Testis (tissue), 2 donors: ENCODE data around the gene MYEOV.

Experiments
- POLR2A ChIP-seq: fragments of 450-650 bp; IDR thresholded peaks from one replicate; pipeline ENCODE4 v1.6.1; 2017; ENCODE audit warnings: antibody characterized with exemption, mild to moderate bottlenecking, moderate library complexity
- TF ChIP-seq, protein P1 (sequence below), 3 experiments: fragments of 450-650 bp in 2 of 3; fragments of 200-600 bp in 1 of 3; sonication (generic) in 1 of 3; IDR thresholded peaks; one replicate each; pipeline ENCODE4 v1.5.1; 2016 to 2019; ENCODE audit warnings: antibody characterized with exemption in 3 of 3, mild to moderate bottlenecking in 2 of 3, moderate library complexity in 1 of 3

DNA sequence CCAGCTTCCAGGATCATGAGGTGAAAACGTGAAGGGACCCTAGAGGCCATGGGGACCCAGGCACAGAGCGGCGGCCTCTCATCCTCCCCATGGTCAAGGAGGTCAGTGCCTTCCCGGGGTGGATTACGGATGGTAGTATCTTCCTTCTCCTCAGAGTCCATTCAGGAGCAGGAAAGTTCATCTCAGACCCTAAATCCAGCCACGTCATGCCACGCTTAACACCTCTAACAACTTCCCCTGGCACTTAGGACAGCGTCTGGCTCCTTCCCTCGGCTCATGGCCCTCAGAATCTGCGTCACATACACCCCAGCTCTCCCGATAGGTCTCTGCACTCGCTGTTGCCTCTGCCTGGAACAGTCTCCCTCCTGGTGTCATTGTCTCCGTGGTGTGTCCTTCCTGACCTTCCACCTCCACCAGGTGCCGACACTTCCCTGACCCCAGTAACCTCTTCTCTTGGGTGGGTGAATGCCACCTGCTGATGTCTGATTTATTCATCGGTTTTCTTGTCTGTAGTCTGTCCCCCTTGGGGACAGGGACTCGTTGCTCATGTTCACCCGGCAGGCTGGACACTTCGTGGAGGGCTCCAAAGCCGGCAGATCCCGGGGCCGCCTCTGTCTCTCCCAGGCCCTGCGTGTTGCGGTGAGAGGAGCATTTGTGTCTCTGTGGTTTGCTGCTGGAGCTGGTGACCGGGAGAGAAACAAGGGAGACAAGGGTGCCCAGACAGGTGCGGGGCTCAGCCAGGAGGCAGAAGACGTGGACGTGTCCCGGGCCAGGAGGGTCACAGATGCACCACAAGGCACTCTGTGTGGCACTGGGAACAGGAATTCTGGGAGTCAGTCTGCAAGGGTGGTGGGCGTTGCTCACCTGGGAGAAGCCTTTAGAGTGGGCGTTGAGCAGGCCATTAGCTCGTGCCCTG lies 1.4 kb downstream of the MYEOV start:
- TF ChIP-seq POLR2A, result no peak
- TF ChIP-seq, protein P1, sequence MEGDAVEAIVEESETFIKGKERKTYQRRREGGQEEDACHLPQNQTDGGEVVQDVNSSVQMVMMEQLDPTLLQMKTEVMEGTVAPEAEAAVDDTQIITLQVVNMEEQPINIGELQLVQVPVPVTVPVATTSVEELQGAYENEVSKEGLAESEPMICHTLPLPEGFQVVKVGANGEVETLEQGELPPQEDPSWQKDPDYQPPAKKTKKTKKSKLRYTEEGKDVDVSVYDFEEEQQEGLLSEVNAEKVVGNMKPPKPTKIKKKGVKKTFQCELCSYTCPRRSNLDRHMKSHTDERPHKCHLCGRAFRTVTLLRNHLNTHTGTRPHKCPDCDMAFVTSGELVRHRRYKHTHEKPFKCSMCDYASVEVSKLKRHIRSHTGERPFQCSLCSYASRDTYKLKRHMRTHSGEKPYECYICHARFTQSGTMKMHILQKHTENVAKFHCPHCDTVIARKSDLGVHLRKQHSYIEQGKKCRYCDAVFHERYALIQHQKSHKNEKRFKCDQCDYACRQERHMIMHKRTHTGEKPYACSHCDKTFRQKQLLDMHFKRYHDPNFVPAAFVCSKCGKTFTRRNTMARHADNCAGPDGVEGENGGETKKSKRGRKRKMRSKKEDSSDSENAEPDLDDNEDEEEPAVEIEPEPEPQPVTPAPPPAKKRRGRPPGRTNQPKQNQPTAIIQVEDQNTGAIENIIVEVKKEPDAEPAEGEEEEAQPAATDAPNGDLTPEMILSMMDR (IDR thresholded peaks at IDR 0.05), result no peak
